BLaER1 treated with 17β-estradiol and CSF1 and Interleukin-3, amounts not matched to agents 10 nM and 100 nM (cell line): ENCODE results near the gene E2F4.
A peak's percentile ranks its signal among the peaks of the same experiment; 100 is the strongest.

Experiments used
- H3K27ac ChIP-seq, 11 experiments: shearing (Covaris generic); formaldehyde crosslinking; 2 replicates each; pipeline ENCODE4 v1.8.1; 2022
- H3K27me3 ChIP-seq, 11 experiments: shearing (Covaris generic); formaldehyde crosslinking; 2 replicates each; pipeline ENCODE4 v1.8.1; 2022
- H3K36me3 ChIP-seq, 11 experiments: shearing (Covaris generic); formaldehyde crosslinking; 2 replicates each; pipeline ENCODE4 v1.8.1; 2022
- H3K4me1 ChIP-seq, 10 experiments: shearing (Covaris generic); formaldehyde crosslinking; 2 replicates each; pipeline ENCODE4 v1.8.1; 2022
- H3K4me2 ChIP-seq, 11 experiments: shearing (Covaris generic); formaldehyde crosslinking; 2 replicates each; pipeline ENCODE4 v1.8.1; 2022
- H3K4me3 ChIP-seq, 10 experiments: shearing (Covaris generic); formaldehyde crosslinking; 2 replicates each; pipeline ENCODE4 v1.8.1; 2022
- H3K9ac ChIP-seq, 11 experiments: shearing (Covaris generic); formaldehyde crosslinking; 2 replicates each; pipeline ENCODE4 v1.8.1; 2022
- H3K9me3 ChIP-seq, 11 experiments: shearing (Covaris generic); formaldehyde crosslinking; replicated peaks in 1 of 11; 2 replicates each; pipeline ENCODE4 v1.8.1; 2022
- H4K20me1 ChIP-seq, 11 experiments: shearing (Covaris generic); formaldehyde crosslinking; 2 replicates each; pipeline ENCODE4 v1.8.1; 2022
- Cebpa-rat ChIP-seq, 11 experiments: shearing (Covaris generic); IDR thresholded peaks; 2 replicates each; pipeline ENCODE4 v1.8.1; 2022

The E2F4 gene

GRCh38 chr16:67210069-67210937 lies 18.3 kb downstream of the E2F4 start:
- Histone ChIP-seq H3K4me3 (no peak overlapping the region), H3K36me3 (peaks cover 0 to 26% (median 10%) of the 10 kb centered on the region in 11 experiments; a peak in 13 of 22 replicates), H4K20me1 (peaks cover 0 to 33% (median 6%) of the 10 kb centered on the region in 11 experiments; a peak in 8 of 22 replicates), H3K27me3 (no peaks in the 10 kb centered on the region), H3K9me3 (no peaks in the 10 kb centered on the region), H3K4me2 (no peak overlapping the region), H3K27ac (no peak overlapping the region), H3K9ac (no peak overlapping the region), H3K4me1 (peaks cover 0 to 24% (median 5%) of the 10 kb centered on the region in 10 experiments; a peak in 10 of 20 replicates)
- TF ChIP-seq Cebpa-rat (IDR thresholded peaks at IDR 0.05): no peak

DNA sequence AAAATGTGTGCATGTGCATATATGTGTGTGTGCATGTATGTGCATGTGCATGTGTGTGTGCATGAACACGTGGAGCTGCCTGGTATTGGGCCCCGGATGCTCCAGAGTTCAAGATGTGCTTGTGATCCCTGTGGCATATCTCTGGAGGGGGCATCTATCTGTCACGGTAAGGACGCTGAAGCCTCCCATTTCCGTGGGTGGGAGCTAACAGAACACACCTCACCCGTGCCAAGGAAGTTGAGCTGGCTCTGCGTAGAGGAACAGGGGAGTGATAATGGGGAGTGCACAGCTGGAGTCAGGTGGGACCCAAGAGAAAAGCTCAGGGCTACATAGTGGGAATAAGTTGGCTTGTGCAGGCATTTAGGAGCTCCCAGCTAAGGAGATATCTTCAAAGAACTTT lies 19.7 kb downstream of the E2F4 start:
- Histone ChIP-seq H4K20me1 (peaks cover 0 to 21% (median 0%) of the 10 kb centered on the region in 11 experiments; a peak in 5 of 22 replicates), H3K4me1 (peaks cover 6 to 38% (median 12%) of the 10 kb centered on the region in 10 experiments), H3K9me3 (no peaks in the 10 kb centered on the region), H3K27me3 (no peaks in the 10 kb centered on the region), H3K27ac (no peak overlapping the region), H3K36me3 (peaks cover 0 to 12% (median 0%) of the 10 kb centered on the region in 11 experiments; a peak in 5 of 22 replicates), H3K4me2 (no peak overlapping the region), H3K4me3 (no peak overlapping the region), H3K9ac (no peak overlapping the region)
- no peak for TF ChIP-seq Cebpa-rat (IDR thresholded peaks at IDR 0.05)

- Histone ChIP-seq H3K4me3 (no peak overlapping the region), H3K27me3 (no peaks in the 10 kb centered on the region), H3K36me3 (peaks cover 0 to 1% (median 0%) of the 10 kb centered on the region in 11 experiments; a peak in 1 of 22 replicates), H4K20me1 (peaks cover 0 to 10% (median 0%) of the 10 kb centered on the region in 11 experiments; a peak in 4 of 22 replicates), H3K9ac (no peak overlapping the region; a peak in 1 of 22 replicates), H3K27ac (no peak overlapping the region), H3K4me1 (peaks cover 17 to 39% (median 23%) of the 10 kb centered on the region in 10 experiments), H3K4me2 (no peak overlapping the region; a peak in 1 of 22 replicates), H3K9me3 (no peaks in the 10 kb centered on the region)
- TF ChIP-seq Cebpa-rat (IDR thresholded peaks at IDR 0.05): no peak
Observed at GRCh38 chr16:67212766-67213165, 20.8 kb downstream of the E2F4 start.

DNA sequence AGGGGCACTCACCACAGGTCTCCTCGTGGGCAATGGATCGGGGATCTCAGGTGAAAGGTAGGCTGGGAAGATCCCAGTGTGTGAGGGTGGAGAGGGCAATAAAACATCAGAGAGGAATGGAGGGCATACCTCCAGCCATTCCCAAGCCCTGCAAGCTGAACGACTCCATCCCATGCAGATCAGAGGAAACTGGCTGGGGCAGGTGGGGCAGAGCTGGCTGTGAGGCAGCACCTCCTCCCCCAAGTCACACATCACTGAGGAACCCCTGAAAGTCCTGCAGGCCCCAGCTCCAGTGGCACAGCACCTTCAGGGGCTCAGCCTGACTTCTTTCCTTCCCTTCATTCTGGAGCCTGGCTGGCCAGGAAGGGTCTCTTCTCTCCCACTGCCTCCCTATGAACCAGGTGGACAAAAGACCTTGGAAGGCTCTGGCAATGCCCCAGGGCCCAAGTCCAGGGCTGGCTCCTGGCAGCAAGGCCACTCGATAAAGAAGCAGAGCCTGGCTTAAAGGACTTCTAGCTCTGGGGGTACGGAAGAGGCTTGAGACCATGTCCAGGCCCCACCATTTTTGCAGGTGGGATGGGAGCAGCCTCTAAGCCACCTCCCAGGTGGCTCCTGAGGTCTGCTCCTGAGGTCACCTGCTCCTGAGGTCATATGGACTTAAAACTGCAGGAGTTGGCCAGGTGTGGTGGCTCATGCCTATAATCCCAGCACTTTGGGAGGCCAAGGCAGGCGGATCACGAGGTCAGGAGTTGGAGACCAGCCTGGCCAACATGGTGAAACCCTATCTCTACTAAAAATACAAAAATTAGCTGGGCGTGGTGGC lies 21.5 kb downstream of the E2F4 start:
- TF ChIP-seq Cebpa-rat (IDR thresholded peaks at IDR 0.05): no peak
- Histone ChIP-seq H3K27ac (no peak overlapping the region), H3K27me3 (no peaks in the 10 kb centered on the region), H4K20me1 (peaks cover 0 to 4% (median 0%) of the 10 kb centered on the region in 11 experiments; a peak in 3 of 22 replicates), H3K36me3 (no peaks in the 10 kb centered on the region), H3K9me3 (no peaks in the 10 kb centered on the region), H3K9ac (no peak overlapping the region; a peak in 1 of 22 replicates), H3K4me3 (no peak overlapping the region), H3K4me2 (no peak overlapping the region; a peak in 1 of 22 replicates), H3K4me1 (peaks cover 23 to 39% (median 29%) of the 10 kb centered on the region in 10 experiments)

DNA sequence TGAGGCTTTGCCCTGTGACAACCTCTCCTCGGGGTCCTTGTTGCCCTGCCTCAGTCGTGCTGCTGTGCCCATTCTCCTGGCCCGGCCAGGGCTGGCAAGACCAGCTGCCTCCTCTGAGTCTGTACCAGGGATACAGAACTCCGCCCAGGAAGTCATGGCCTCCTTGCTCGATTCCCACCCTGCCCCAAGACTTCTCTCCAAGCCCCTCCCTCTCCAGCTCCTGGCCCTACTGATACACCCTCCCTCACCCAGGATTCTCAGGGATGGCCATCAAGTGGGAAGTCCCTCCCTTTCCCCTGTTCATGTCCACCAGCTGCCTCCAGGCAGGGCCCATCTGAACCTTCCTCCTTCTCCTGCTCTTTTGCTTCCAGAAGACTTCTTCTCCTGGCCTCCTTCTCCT lies 23.8 kb downstream of the E2F4 start:
- Histone ChIP-seq H3K36me3 (no peaks in the 10 kb centered on the region), H4K20me1 (no peaks in the 10 kb centered on the region), H3K4me1 (peaks cover 37 to 59% (median 41%) of the 10 kb centered on the region in 10 experiments), H3K27me3 (no peaks in the 10 kb centered on the region), H3K27ac (no peak overlapping the region), H3K4me3 (no peak overlapping the region), H3K9ac (no peak overlapping the region), H3K4me2 (peak overlapping the region in 3 of 11 experiments; percentile 77 to 86 (median 85); a peak in 6 of 22 replicates), H3K9me3 (no peaks in the 10 kb centered on the region)
- no peak for TF ChIP-seq Cebpa-rat (IDR thresholded peaks at IDR 0.05)

GRCh38 chr16:67216612-67217490 lies 24.9 kb downstream of the E2F4 start:
- H3K36me3 ChIP-seq: no peaks in the 10 kb centered on the region
- H4K20me1 ChIP-seq: no peaks in the 10 kb centered on the region
- H3K4me1 ChIP-seq: peaks cover 38 to 64% (median 50%) of the 10 kb centered on the region in 10 experiments
- H3K27ac ChIP-seq: peak overlapping the region in 10 of 11 experiments; percentile 2 to 63 (median 51); a peak in 16 of 22 replicates
- H3K4me2 ChIP-seq: peak overlapping the region; percentile 65 to 91 (median 79)
- H3K9me3 ChIP-seq: no peaks in the 10 kb centered on the region
- H3K9ac ChIP-seq: peak overlapping the region in 6 of 11 experiments; percentile 21 to 55 (median 49); a peak in 10 of 22 replicates
- no peak for TF ChIP-seq Cebpa-rat (IDR thresholded peaks at IDR 0.05)
- no peaks in the 10 kb centered on the region for H3K27me3 ChIP-seq
- H3K4me3 ChIP-seq: no peak overlapping the region

GRCh38 chr16:67223992-67224391 lies 32.0 kb downstream of the E2F4 start:
- no peak for TF ChIP-seq Cebpa-rat (IDR thresholded peaks at IDR 0.05)
- Histone ChIP-seq H3K9ac (no peak overlapping the region), H3K36me3 (peaks cover 10 to 13% (median 12%) of the 10 kb centered on the region in 11 experiments), H3K9me3 (no peaks in the 10 kb centered on the region), H4K20me1 (peaks cover 0 to 19% (median 15%) of the 10 kb centered on the region in 11 experiments; a peak in 14 of 22 replicates), H3K4me3 (no peak overlapping the region), H3K4me2 (no peak overlapping the region), H3K27ac (no peak overlapping the region), H3K27me3 (no peaks in the 10 kb centered on the region), H3K4me1 (peaks cover 31 to 53% (median 51%) of the 10 kb centered on the region in 10 experiments)

- Histone ChIP-seq H3K27ac (peak overlapping the region; percentile 61 to 88 (median 81)), H3K4me1 (peaks cover 27 to 37% (median 31%) of the 10 kb centered on the region in 10 experiments), H4K20me1 (peaks cover 0 to 42% (median 32%) of the 10 kb centered on the region in 11 experiments; a peak in 15 of 22 replicates), H3K27me3 (no peaks in the 10 kb centered on the region), H3K9ac (peak overlapping the region; percentile 78 to 96 (median 88)), H3K4me3 (peak overlapping the region; percentile 81 to 100 (median 96)), H3K36me3 (peaks cover 33 to 36% (median 35%) of the 10 kb centered on the region in 11 experiments), H3K9me3 (no peaks in the 10 kb centered on the region), H3K4me2 (peak overlapping the region; percentile 78 to 99 (median 96))
- no peak for TF ChIP-seq Cebpa-rat (IDR thresholded peaks at IDR 0.05)
Observed at GRCh38 chr16:67226295-67226803, 34.4 kb downstream of the E2F4 start.
